ENCODE measurements around the gene AHCY.

DNA sequence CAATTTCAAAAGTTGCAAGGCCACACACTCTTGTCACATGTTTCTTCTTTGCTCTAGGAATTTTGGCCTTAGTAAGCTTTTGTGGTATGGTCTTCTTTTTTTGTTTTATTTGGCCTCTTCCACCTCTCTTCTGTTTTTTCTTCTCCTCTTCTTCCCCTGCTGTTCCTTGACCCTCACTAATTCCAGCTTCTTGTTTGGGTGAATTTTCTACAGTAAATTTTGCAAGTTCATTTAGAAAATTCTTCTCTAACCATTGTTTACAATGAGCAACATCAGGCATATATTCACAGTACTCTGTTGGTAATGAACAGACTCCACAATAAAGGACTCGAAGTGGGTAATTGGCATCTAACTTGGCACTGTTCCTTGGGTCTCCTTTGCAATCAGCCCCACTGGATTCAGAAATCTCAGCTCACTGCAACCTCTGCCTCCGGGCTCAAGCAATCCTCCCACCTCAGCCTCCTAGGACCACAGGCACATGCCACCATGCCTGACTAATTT lies 57.0 kb downstream of the AHCY start:
- TF ChIP-seq CTCF (IDR thresholded peaks at IDR 0.05; ENCODE audit: poor library complexity, severe bottlenecking) (no peak), POLR2AphosphoS5 (IDR thresholded peaks at IDR 0.05) (no peak), SMC3 (conservative IDR thresholded peaks at IDR 0.05; ENCODE audit: poor library complexity) (no peak), EP300 (conservative IDR thresholded peaks at IDR 0.05; ENCODE audit: poor library complexity, severe bottlenecking) (no peak), EZH2 (IDR thresholded peaks at IDR 0.05; ENCODE audit: borderline replicate concordance, insufficient read depth, low read length, poor library complexity, severe bottlenecking) (no peak), REST (IDR thresholded peaks at IDR 0.05; ENCODE audit: borderline replicate concordance) (no peak), RAD21 (conservative IDR thresholded peaks at IDR 0.05) (no peak), TAF1 (IDR thresholded peaks at IDR 0.05; ENCODE audit: low read depth) (no peak), MXI1 (conservative IDR thresholded peaks at IDR 0.05; ENCODE audit: poor library complexity, severe bottlenecking) (no peak)
